ENCODE measurements around the gene ADD2. TPM values are rescaled to one million over a fixed set of nuclear protein-coding genes. Genes with fewer than 3 reads are reported as not detected.
A peak's percentile ranks its signal among the peaks of the same experiment; 100 is the strongest.

ADD2 gene
- total RNA-seq, 1 experiment from 2014 or later, result 124 TPM

DNA sequence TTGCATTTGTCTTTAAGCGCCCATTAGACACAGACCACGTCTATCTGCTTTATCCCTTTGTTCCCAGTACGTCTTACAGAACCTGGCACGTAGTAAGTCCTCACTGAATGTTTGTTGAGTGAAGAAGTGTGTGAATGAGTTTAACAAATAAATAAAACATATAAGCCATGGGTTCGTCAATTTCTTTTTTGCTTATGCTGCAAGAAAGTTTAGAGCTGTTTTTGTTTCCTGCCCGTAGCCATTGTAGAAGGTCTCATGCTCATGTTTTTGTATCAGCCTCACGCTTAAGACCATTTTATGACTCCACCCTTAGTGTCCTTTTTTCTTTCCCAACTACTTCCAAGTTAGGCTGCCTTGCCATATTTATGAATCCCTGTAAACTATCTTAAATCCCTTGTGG lies 2.5 kb downstream of the ADD2 start:
- H4K91ac ChIP-seq (ENCODE audit: insufficient read length, low read depth, low read length), result no peak overlapping the region
- Mint-ChIP-seq H3K27me3 (ENCODE audit: low read depth) (no peaks in the 10 kb centered on the region), H3K36me3 (ENCODE audit: insufficient read depth in 1 of 3, low read depth in 3 of 3) (peaks cover 6 to 10% (median 7%) of the 10 kb centered on the region in 3 experiments; a peak in 6 of 7 replicates), H3K9me3 (no peaks in the 10 kb centered on the region; a peak in 1 of 5 replicates), H3K4me3 (peak overlapping the region; percentile 27 to 91; a peak in 4 of 5 replicates), H3K27ac (peak overlapping the region in 1 of 3 experiments; percentile 41; a peak in 3 of 7 replicates), H3K4me1 (peaks cover 37 to 45% of the 10 kb centered on the region in 2 experiments)
- H3K79me1 ChIP-seq (ENCODE audit: insufficient read depth, low read depth, low read length, poor library complexity, severe bottlenecking), result no peaks in the 10 kb centered on the region
- H3K4me2 ChIP-seq (ENCODE audit: insufficient read depth, insufficient read length, low read length), result peak overlapping the region; percentile 95
- DNase-seq, result no peak
- TF ChIP-seq, protein P1, sequence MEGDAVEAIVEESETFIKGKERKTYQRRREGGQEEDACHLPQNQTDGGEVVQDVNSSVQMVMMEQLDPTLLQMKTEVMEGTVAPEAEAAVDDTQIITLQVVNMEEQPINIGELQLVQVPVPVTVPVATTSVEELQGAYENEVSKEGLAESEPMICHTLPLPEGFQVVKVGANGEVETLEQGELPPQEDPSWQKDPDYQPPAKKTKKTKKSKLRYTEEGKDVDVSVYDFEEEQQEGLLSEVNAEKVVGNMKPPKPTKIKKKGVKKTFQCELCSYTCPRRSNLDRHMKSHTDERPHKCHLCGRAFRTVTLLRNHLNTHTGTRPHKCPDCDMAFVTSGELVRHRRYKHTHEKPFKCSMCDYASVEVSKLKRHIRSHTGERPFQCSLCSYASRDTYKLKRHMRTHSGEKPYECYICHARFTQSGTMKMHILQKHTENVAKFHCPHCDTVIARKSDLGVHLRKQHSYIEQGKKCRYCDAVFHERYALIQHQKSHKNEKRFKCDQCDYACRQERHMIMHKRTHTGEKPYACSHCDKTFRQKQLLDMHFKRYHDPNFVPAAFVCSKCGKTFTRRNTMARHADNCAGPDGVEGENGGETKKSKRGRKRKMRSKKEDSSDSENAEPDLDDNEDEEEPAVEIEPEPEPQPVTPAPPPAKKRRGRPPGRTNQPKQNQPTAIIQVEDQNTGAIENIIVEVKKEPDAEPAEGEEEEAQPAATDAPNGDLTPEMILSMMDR (conservative IDR thresholded peaks at IDR 0.05), result no peak
- no peaks in the 10 kb centered on the region for H3K9me3 ChIP-seq (ENCODE audit: control insufficient read depth, low read depth, low read length)
- H2BK15ac ChIP-seq (ENCODE audit: low read depth, low read length), result no peak overlapping the region
- H2BK5ac ChIP-seq (ENCODE audit: insufficient read length, low read length), result no peak overlapping the region
- no CpG with 5 or more reads among the region's 7 CpGs for WGBS (ENCODE audit: extremely low coverage, insufficient read length, low lambda C conversion rate)
- no peak overlapping the region for H3K23ac ChIP-seq (ENCODE audit: insufficient read length, low read depth, low read length)
- H3K79me2 ChIP-seq (ENCODE audit: insufficient read depth, low read length), result peaks cover 34% of the 10 kb centered on the region; the same call in 1 of the 2 replicates
- no peak overlapping the region for H2AFZ ChIP-seq (ENCODE audit: low read length)
- peak overlapping the region; percentile 73 for H2AK5ac ChIP-seq (ENCODE audit: insufficient read length, low read length)
- peaks cover 5% of the 10 kb centered on the region for H3K23me2 ChIP-seq (ENCODE audit: insufficient read length, low read depth, low read length, poor library complexity, severe bottlenecking)
- H3K56ac ChIP-seq (ENCODE audit: insufficient read length, low read depth, low read length), result no peak overlapping the region
- H3K14ac ChIP-seq (ENCODE audit: insufficient read depth, low read length), result no peak overlapping the region
- H2BK20ac ChIP-seq (ENCODE audit: low read depth, low read length, poor library complexity, severe bottlenecking), result no peak overlapping the region
- H3K9ac ChIP-seq (ENCODE audit: extremely low read depth, insufficient read length, low read length), result no peak overlapping the region
- no peaks in the 10 kb centered on the region for H4K20me1 ChIP-seq (ENCODE audit: control insufficient read depth, insufficient read depth, insufficient read length)
- H4K5ac ChIP-seq (ENCODE audit: insufficient read length, low read depth, low read length), result no peak overlapping the region
- H3K18ac ChIP-seq (ENCODE audit: insufficient read length, low read depth, low read length), result no peak overlapping the region
- H2BK12ac ChIP-seq (ENCODE audit: insufficient read length, low read depth, low read length), result no peak overlapping the region
- no peak overlapping the region for H3K27ac ChIP-seq (ENCODE audit: insufficient read length, low read depth, low read length)
- H2BK120ac ChIP-seq (ENCODE audit: low read depth, low read length, poor library complexity, severe bottlenecking), result no peak overlapping the region
- H4K8ac ChIP-seq (replicated peaks; ENCODE audit: insufficient read length, low read depth, low read length), result no peak overlapping the region
- no peaks in the 10 kb centered on the region for H3K27me3 ChIP-seq (ENCODE audit: insufficient read depth, low read length)
- no peak overlapping the region for H3T11ph ChIP-seq (ENCODE audit: low read length)
- peaks cover 10% of the 10 kb centered on the region; the same call in 1 of the 2 replicates for H3K4me1 ChIP-seq (ENCODE audit: insufficient read depth, low read length)
- no peak overlapping the region for H3K4ac ChIP-seq (ENCODE audit: low read depth, low read length)

Data from H9 (cell line).